ENCODE measurements around the gene MAMDC2.

GRCh38 chr9:70217029-70217428 is 173.4 kb downstream of the MAMDC2 start:
- TF ChIP-seq CTCF (IDR thresholded peaks at IDR 0.05) (no peak), EP300 (IDR thresholded peaks at IDR 0.05) (no peak)
